D721Med (cell line): Measurements from ENCODE around the gene COL4A1.

Experiments
- DNase-seq: peaks from one replicate; pipeline ENCODE4 v3.0.0; 2011; ENCODE audit warnings: low spot score; ENCODE audit not compliant: insufficient read length
- FAIRE-seq: peaks from 2 replicates; lab custom pipeline; 2011; peaks lifted over from hg19 to GRCh38; lab: Jason Lieb, UNC
- TF ChIP-seq, protein P1 (sequence below): IDR thresholded peaks from 2 replicates; pipeline ENCODE4 v1.5.1; 2012; ENCODE audit warnings: mild to moderate bottlenecking, control low read depth; ENCODE audit not compliant: insufficient read depth; ENCODE audit errors: missing control alignments

COL4A1 gene

DNA sequence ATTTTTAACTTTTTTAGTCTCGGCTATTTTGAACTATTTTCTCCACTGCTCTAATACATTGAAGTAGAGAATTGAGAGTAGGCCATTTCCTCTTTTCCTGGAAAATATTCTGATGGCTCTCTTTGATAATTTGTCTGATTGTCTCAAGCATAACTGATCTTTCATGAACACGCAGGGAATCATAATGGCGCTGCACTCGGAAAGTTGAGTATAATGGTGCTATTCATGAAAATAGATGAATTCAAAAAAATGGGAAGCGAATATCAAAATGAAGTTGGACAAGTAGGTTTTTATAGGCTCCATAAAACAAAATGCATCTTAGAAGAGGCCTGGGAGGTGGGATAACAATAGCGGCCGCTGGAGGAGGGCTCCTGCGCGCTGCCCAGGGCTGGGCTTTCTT lies 29.2 kb upstream of the COL4A1 start:
- TF ChIP-seq, protein P1, sequence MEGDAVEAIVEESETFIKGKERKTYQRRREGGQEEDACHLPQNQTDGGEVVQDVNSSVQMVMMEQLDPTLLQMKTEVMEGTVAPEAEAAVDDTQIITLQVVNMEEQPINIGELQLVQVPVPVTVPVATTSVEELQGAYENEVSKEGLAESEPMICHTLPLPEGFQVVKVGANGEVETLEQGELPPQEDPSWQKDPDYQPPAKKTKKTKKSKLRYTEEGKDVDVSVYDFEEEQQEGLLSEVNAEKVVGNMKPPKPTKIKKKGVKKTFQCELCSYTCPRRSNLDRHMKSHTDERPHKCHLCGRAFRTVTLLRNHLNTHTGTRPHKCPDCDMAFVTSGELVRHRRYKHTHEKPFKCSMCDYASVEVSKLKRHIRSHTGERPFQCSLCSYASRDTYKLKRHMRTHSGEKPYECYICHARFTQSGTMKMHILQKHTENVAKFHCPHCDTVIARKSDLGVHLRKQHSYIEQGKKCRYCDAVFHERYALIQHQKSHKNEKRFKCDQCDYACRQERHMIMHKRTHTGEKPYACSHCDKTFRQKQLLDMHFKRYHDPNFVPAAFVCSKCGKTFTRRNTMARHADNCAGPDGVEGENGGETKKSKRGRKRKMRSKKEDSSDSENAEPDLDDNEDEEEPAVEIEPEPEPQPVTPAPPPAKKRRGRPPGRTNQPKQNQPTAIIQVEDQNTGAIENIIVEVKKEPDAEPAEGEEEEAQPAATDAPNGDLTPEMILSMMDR, result no peak
- FAIRE-seq, result no peak
- no peak for DNase-seq

DNA sequence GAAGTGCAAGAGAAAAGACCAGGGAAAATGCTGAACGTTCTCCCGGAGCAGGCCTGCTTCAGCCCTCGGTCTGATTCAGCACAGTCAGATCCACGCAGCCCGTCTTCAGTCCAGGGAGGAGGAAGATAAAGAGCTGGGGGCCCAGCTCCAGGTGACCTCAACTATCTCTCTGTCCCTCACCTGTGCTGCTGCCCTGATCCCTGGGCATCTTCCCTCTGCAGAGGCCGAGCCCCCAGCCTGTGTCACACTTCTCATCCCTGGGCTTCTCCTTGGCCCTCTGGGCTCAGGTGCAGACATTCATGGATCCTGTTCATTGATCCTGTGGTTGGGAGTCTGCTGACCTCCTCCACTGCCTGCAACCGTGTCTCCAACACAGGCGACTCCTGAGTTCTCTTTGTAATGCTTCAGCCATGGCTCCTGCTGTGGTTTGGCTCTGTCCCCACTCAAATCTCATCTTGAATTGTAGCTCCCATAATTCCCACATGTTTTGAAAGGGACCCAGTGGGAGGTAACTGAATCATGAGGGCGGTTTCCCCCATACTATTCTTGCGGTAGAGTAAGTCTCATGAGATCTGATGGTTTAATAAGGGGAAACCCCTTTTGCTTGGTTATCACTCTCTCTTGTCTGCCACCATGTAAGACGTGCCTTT lies 28.0 kb upstream of the COL4A1 start:
- DNase-seq (no peak), FAIRE-seq (no peak)
- TF ChIP-seq, protein P1, result no peak

DNA sequence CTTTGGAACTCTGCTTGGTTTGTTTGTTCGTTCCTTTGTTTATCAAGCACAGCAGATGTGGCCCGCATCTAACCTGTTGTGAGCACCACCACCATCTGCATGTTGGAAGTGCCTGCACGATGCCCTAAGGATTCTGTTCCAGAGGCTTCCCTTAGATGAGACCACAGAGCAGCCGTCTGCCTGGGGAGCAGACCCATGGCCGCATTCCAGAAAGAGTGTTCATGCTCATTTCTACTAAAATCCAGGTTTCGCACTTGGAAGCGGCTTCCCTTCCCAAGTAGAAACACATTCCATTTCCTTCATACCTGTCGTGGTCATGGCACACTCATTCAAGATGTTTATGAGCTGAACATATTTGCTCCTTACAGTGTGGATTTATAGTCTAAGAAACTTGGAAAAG lies 27.3 kb upstream of the COL4A1 start:
- DNase-seq (no peak), FAIRE-seq (no peak)
- TF ChIP-seq, protein P1, result no peak

DNA sequence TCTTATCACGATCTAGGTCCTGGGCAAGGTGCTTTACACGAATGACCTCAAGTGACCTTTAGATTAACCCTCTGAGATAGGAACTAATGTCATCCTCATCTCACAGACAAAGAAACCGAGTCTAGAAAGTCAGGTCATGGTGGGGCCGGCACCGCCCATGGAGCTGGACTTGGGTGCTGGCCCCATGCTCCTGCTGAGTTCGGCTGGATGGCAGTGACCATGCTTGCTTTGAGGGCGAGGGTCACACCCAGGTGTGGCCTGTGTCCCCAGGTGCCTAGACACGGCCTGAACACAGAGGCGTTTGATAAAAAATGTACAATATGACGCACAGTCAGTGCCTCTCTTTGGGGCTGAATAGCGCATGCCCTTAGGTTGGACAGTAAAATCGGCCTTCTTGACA lies 26.9 kb upstream of the COL4A1 start:
- TF ChIP-seq, protein P1, result no peak
- FAIRE-seq, result no peak
- DNase-seq, result no peak

DNA sequence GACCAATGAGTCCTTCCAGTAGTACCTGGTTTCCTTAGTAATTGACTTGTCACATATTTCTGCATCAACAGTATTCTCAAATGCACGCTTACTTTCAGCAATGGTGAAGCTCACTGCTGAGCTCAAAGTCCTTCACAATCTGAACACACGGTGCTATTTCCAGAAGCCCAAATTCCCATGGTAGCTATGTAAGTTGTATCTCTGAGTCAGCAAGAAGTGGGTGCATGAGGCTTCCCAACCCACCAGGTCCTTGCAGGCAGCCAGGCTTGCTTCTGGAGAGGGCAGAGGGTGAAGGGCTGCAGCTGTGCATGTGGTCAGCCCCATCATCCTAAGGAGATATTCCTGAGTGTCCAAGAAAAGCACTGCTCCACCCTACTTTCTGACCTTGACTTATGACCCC lies 25.8 kb upstream of the COL4A1 start:
- no peak for FAIRE-seq
- no peak for DNase-seq
- TF ChIP-seq, protein P1, result no peak

DNA sequence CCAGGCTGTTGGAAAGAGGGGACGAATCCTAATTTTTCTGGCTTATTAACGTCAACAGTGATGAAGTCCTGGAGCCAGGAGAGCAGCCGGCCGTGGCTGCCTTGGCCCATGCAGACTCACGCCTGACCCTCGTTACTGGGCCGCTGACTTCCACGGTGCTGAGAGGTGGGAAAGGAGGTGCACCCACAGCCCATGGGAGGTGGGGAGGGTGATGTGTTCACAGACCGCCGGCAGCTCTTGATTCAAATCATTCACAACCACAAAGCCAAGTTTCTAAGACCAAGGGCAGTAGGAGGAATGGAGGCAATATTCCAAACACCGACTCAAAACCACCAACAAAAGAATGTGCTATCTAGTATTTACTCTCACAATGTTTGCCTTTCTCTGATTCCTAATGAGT lies 24.4 kb upstream of the COL4A1 start:
- FAIRE-seq, result no peak
- TF ChIP-seq, protein P1, result no peak
- no peak for DNase-seq

DNA sequence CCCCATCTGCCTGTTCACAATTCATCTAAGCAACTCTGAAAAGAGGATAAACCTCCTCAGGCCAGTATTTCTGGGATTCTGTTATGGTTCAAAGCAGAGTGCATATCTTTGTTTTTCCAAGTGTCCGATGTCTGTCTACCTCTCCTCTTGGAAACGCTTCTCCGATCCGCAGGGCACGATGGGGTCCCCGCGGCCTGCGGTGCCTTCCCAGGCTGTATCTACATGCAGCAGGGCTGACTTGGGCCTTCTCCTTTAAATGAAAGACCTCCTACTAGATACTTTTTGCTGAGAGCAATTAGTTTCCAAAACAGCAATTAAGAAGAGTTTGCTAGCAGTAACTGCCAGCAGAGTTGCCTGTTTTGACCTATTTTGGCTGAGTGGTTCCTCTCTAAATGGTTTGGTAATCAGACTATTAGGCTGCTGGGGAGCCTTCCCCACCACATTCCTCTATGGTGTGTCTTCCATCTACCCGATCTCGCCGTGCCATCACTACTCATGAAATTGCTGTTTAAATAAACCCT lies 23.6 kb upstream of the COL4A1 start:
- no peak for FAIRE-seq

More for the DNA sequence above, 23.6 kb upstream of the COL4A1 start:
- TF ChIP-seq, protein P1, result no peak
- DNase-seq, result no peak
